B cell (primary cell): ENCODE data around the gene TMEM26. TPM values are rescaled to one million over a fixed set of nuclear protein-coding genes. Genes with fewer than 3 reads are reported as not detected.

ENCODE experiments used
- ATAC-seq: fragments of 200-7000 bp; cut with Tn5 transposase; one replicate; pipeline ENCODE4 v1.10.0; 2021; ENCODE audit warnings: low read depth, mild to moderate bottlenecking, moderate number of reproducible peaks, moderate library complexity
- CTCF ChIA-PET: fragments of 350-600 bp; sonication (Branson Sonifier 250); formaldehyde crosslinking; loops from one replicate; lab custom pipeline; 2021; ENCODE audit warnings: antibody characterized with exemption, inconsistent platforms; lab: Charles Lee
- POLR2A ChIA-PET: fragments of 350-600 bp; sonication (Branson Sonifier 250); formaldehyde crosslinking; loops from one replicate; lab custom pipeline; 2021; ENCODE audit warnings: antibody characterized with exemption; lab: Charles Lee
- DNase-seq: peaks from one replicate; pipeline ENCODE4 v3.0.0; 2013
- H2AFZ ChIP-seq: 2 replicates; pipeline ENCODE4 v1.6.1; 2012; ENCODE audit warnings: mild to moderate bottlenecking, low read depth, low read length; ENCODE audit not compliant: insufficient read depth, poor library complexity, severe bottlenecking
- H3K27ac ChIP-seq, 2 donors: 1 replicate in 1 of 2; 2 replicates in 1 of 2; pipeline ENCODE4 v1.5.1; 2012 to 2013; ENCODE audit warnings: low read length in 2 of 2, mild to moderate bottlenecking in 2 of 2, moderate library complexity in 1 of 2
- H3K27me3 ChIP-seq, 4 experiments: fragments of 200-600 bp in 1 of 4; sonication (generic) in 1 of 4; replicated peaks in 1 of 4; 1 replicate in 2 of 4; 2 replicates in 2 of 4; pipeline versions ENCODE4 v1.6.1 to v1.7.0; 2013 to 2016; ENCODE audit warnings: low read length in 3 of 4, mild to moderate bottlenecking in 2 of 4, mixed read lengths in 1 of 4, moderate library complexity in 1 of 4; ENCODE audit not compliant: insufficient read depth in 4 of 4, control insufficient read depth in 3 of 4; ENCODE audit errors: control extremely low read depth in 1 of 4
- H3K36me3 ChIP-seq, 2 experiments: replicated peaks in 1 of 2; 1 replicate in 1 of 2; 2 replicates in 1 of 2; pipeline versions ENCODE4 v1.6.1 to v1.7.1; 2013; ENCODE audit warnings: low read length in 1 of 2; ENCODE audit not compliant: insufficient read depth in 2 of 2, control insufficient read depth in 1 of 2; ENCODE audit errors: control extremely low read depth in 1 of 2, extremely low read depth in 1 of 2
- H3K4me1 ChIP-seq, 2 donors: fragments of 200-600 bp in 1 of 2; sonication (generic) in 1 of 2; 1 replicate in 1 of 2; 2 replicates in 1 of 2; pipeline versions ENCODE4 v1.5.1 to v1.6.1; 2013 to 2017; ENCODE audit warnings: low read length in 2 of 2; ENCODE audit not compliant: control insufficient read depth in 2 of 2, insufficient read depth in 2 of 2
- H3K4me2 ChIP-seq: replicated peaks from 2 replicates; pipeline ENCODE3; 2012; ENCODE audit warnings: mild to moderate bottlenecking, low read depth, low read length; ENCODE audit not compliant: poor library complexity, severe bottlenecking
- H3K4me3 ChIP-seq, 5 experiments: fragments of 200-600 bp in 1 of 5; sonication (generic) in 1 of 5; 1 replicate in 3 of 5; 2 replicates in 2 of 5; pipeline versions ENCODE4 v1.5.1 to v1.7.0; 2011 to 2016; ENCODE audit warnings: low read length in 4 of 5, mild to moderate bottlenecking in 4 of 5, low read depth in 2 of 5, control low read depth in 1 of 5, moderate library complexity in 1 of 5; ENCODE audit not compliant: insufficient read depth in 1 of 5; ENCODE audit errors: control extremely low read depth in 1 of 5, extremely low read depth in 1 of 5
- H3K79me2 ChIP-seq: fragments of 200-600 bp; sonication (generic); one replicate; pipeline ENCODE4 v1.6.0; 2016; ENCODE audit warnings: low read length; ENCODE audit not compliant: control insufficient read depth, insufficient read depth
- H3K9ac ChIP-seq: fragments of 200-600 bp; sonication (generic); 2 replicates; pipeline ENCODE4 v1.6.1; 2017; ENCODE audit warnings: mild to moderate bottlenecking, low read length, moderate library complexity
- H3K9me3 ChIP-seq, 3 donors: one replicate each; pipeline versions ENCODE4 v1.6.1 to v1.7.1; 2013; ENCODE audit warnings: low read length in 2 of 3; ENCODE audit not compliant: control insufficient read depth in 2 of 3, insufficient read depth in 1 of 3; ENCODE audit errors: control extremely low read depth in 1 of 3
- H4K20me1 ChIP-seq: 2 replicates; pipeline ENCODE4 v1.6.0; 2012; ENCODE audit warnings: mild to moderate bottlenecking, low read length; ENCODE audit not compliant: insufficient read depth, control insufficient read depth, poor library complexity, severe bottlenecking
- H3K27ac Mint-ChIP-seq: one replicate; pipeline ENCODE4 v1.8.0; 2021; ENCODE audit warnings: mixed read lengths
- H3K27me3 Mint-ChIP-seq: one replicate; pipeline ENCODE4 v1.8.0; 2021; ENCODE audit warnings: mixed read lengths
- H3K4me1 Mint-ChIP-seq: one replicate; pipeline ENCODE4 v1.8.0; 2021; ENCODE audit warnings: mixed read lengths
- H3K4me3 Mint-ChIP-seq: one replicate; pipeline ENCODE4 v1.8.0; 2021; ENCODE audit warnings: mixed read lengths
- H3K9me3 Mint-ChIP-seq: one replicate; pipeline ENCODE4 v1.8.0; 2022; ENCODE audit warnings: mixed read lengths; ENCODE audit not compliant: insufficient read depth
- CTCF ChIP-seq: fragments of 200-600 bp; IDR thresholded peaks from one replicate; pipeline ENCODE4 v1.8.0; 2022; ENCODE audit warnings: antibody characterized with exemption, mild to moderate bottlenecking
- EZH2 ChIP-seq: IDR thresholded peaks from 2 replicates; pipeline ENCODE4 v1.6.1; 2012; ENCODE audit warnings: borderline replicate concordance, low read depth, mild to moderate bottlenecking, moderate library complexity, low read length; ENCODE audit not compliant: insufficient read depth, poor library complexity, severe bottlenecking
- WGBS: methylation state at CpG from one replicate; pipeline ENCODE4 v1.1.5; 2013; ENCODE audit warnings: missing lambda C conversion rate; ENCODE audit not compliant: insufficient coverage; 5-methylcytosine and 5-hydroxymethylcytosine counted together
- intact Hi-C: fragments of 100-400 bp; cut with micrococcal nuclease; formaldehyde crosslinking; loops from one replicate; pipeline ENCODE4 v1.10.0; 2022
- polyA plus RNA-seq: library from polyadenylated mRNA; depleted of rRNA; stranded (reverse); fragments of >200 nt; gene quantifications from 2 replicates; pipeline ENCODE4 v1.2.3, GENCODE V29; 2012
- total RNA-seq, 2 donors: library from RNA; stranded (reverse); fragments of 120-200 nt in 1 of 2; gene quantifications; 1 replicate in 1 of 2; 2 replicates in 1 of 2; pipeline versions ENCODE4 v1.2.3 to v1.2.4, GENCODE V29; 2013 to 2022

TMEM26 gene
- total and polyA plus RNA-seq, 2 donors (not counting 1 experiment from before 2014, with no cell fraction given): not detected

- Mint-ChIP-seq H3K27ac (no peak overlapping the region), H3K9me3 (no peaks in the 10 kb centered on the region), H3K27me3 (peaks cover 8% of the 10 kb centered on the region), H3K4me3 (no peak overlapping the region), H3K4me1 (no peaks in the 10 kb centered on the region)
- ATAC-seq (no peak), DNase-seq (no peak)
- Histone ChIP-seq H3K27me3 (no peaks in the 10 kb centered on the region), H3K27ac (no peak overlapping the region), H2AFZ (no peak overlapping the region), H3K4me3 (no peak overlapping the region), H3K79me2 (no peaks in the 10 kb centered on the region), H3K9me3 (no peaks in the 10 kb centered on the region), H4K20me1 (no peaks in the 10 kb centered on the region), H3K36me3 (no peaks in the 10 kb centered on the region), H3K9ac (no peak overlapping the region), H3K4me1 (no peaks in the 10 kb centered on the region), H3K4me2 (no peak overlapping the region)
- intact Hi-C loops: no loop called here
- ChIA-PET POLR2A (no interaction called here), CTCF (no interaction called here)
- TF ChIP-seq CTCF (no peak), EZH2 (no peak)
- WGBS: 92% methylated on average over 2 of the region's 4 CpGs
These were observed 45.1 kb downstream of the TMEM26 start for GRCh38 chr10:61408105-61408504.

- no peak overlapping the region for H3K27ac Mint-ChIP-seq
- Histone ChIP-seq H2AFZ (no peak overlapping the region), H3K9ac (no peak overlapping the region), H3K36me3 (no peaks in the 10 kb centered on the region), H3K27ac (no peak overlapping the region), H3K9me3 (no peaks in the 10 kb centered on the region), H3K4me1 (no peaks in the 10 kb centered on the region), H4K20me1 (no peaks in the 10 kb centered on the region), H3K79me2 (no peaks in the 10 kb centered on the region), H3K4me2 (no peak overlapping the region), H3K4me3 (no peak overlapping the region), H3K27me3 (no peaks in the 10 kb centered on the region)
- ATAC-seq (no peak), DNase-seq (no peak)
- no peaks in the 10 kb centered on the region for H3K9me3 Mint-ChIP-seq
- intact Hi-C loops: no loop called here
- ChIA-PET CTCF (no interaction called here), POLR2A (no interaction called here)
- TF ChIP-seq EZH2: no peak
- no peak for TF ChIP-seq CTCF
- H3K4me1 Mint-ChIP-seq: no peaks in the 10 kb centered on the region
- H3K4me3 Mint-ChIP-seq: no peak overlapping the region
- H3K27me3 Mint-ChIP-seq: peaks cover 8% of the 10 kb centered on the region
- WGBS: no CpG with 5 or more reads among the region's 3 CpGs
These were observed 46.4 kb downstream of the TMEM26 start for GRCh38 chr10:61406736-61407135.
